GM20000 (cell line): ENCODE results near the gene GDI2.

Source experiments
- DNase-seq: peaks from one replicate; pipeline ENCODE4 v3.0.0; 2012; ENCODE audit warnings: low spot score
- TF ChIP-seq, protein P1 (sequence below): IDR thresholded peaks from 2 replicates; pipeline ENCODE4 v1.5.1; 2012; ENCODE audit warnings: mild to moderate bottlenecking, control low read depth; ENCODE audit errors: extremely low read depth, missing control alignments

The GDI2 gene

DNA sequence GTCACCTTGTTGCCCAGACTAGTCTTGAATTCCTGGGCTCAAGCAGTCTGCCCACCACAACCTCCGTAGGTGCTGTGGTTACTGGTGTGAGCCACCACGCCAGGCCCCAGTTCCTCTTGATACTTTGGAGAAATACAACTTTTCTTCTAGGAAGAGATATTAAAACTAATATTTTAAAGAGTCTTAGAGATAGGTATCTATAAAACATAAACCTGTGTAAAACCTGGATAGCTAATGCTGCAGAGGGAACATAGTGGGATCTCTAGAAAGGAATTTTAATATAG is 4.8 kb upstream of the GDI2 start:
- DNase-seq = no peak
- TF ChIP-seq, protein P1, sequence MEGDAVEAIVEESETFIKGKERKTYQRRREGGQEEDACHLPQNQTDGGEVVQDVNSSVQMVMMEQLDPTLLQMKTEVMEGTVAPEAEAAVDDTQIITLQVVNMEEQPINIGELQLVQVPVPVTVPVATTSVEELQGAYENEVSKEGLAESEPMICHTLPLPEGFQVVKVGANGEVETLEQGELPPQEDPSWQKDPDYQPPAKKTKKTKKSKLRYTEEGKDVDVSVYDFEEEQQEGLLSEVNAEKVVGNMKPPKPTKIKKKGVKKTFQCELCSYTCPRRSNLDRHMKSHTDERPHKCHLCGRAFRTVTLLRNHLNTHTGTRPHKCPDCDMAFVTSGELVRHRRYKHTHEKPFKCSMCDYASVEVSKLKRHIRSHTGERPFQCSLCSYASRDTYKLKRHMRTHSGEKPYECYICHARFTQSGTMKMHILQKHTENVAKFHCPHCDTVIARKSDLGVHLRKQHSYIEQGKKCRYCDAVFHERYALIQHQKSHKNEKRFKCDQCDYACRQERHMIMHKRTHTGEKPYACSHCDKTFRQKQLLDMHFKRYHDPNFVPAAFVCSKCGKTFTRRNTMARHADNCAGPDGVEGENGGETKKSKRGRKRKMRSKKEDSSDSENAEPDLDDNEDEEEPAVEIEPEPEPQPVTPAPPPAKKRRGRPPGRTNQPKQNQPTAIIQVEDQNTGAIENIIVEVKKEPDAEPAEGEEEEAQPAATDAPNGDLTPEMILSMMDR = no peak

DNA sequence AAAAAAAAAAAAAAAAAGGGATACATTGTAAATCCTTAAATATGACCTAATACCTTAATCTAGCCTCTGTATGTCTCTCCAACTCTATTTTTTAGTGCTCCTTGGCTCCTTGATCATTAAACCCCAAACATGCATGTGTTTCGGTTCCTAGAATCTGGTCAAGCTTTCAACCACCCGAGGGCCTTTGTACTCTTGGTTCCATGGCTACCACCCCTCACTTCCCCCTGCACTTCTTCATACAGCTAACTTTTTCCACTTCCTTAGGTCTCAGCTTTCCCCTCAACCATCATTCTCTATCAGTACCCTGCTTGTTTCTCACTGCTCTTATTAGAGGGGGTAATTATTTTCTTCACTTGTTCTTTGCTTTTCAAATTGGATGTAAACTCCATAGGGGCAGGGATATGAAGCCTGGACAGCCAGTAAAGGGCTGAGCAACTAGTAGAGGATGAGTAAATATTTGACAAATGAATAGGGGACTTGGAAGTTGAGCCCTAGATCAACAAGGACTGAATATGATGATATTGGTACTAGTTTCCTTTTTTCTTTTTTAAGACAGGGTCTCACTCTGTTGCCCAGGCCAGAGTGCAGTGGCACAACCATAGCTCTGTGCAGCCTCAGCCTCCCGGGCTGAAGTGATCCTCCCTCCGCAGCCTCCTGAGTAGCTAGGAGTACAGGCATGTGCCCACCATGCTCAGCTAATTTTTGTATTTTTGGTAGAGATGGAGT is 4.3 kb upstream of the GDI2 start:
- DNase-seq = peak; percentile 53
- TF ChIP-seq, protein P1 = no peak

DNA sequence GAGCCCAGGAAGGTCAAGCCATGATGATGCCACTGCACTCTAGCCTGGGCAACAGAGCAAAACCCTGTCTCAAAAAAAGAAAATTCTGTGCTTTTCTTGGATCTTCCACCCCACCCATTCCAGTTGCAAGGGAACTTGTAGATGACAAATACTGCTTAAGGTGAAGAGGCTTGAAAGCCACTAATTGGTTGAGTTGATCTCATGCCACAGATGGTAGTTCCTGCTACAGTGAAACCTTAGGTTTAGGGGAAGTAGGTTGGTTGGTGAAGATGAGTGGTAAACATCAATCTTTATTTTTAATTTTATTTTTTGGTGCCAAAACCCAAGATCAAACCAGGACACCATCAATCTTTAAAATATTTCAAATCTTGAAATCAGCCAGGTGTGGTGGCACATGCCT is 2.9 kb upstream of the GDI2 start:
- DNase-seq = peak; percentile 36
- TF ChIP-seq, protein P1 = no peak

DNA sequence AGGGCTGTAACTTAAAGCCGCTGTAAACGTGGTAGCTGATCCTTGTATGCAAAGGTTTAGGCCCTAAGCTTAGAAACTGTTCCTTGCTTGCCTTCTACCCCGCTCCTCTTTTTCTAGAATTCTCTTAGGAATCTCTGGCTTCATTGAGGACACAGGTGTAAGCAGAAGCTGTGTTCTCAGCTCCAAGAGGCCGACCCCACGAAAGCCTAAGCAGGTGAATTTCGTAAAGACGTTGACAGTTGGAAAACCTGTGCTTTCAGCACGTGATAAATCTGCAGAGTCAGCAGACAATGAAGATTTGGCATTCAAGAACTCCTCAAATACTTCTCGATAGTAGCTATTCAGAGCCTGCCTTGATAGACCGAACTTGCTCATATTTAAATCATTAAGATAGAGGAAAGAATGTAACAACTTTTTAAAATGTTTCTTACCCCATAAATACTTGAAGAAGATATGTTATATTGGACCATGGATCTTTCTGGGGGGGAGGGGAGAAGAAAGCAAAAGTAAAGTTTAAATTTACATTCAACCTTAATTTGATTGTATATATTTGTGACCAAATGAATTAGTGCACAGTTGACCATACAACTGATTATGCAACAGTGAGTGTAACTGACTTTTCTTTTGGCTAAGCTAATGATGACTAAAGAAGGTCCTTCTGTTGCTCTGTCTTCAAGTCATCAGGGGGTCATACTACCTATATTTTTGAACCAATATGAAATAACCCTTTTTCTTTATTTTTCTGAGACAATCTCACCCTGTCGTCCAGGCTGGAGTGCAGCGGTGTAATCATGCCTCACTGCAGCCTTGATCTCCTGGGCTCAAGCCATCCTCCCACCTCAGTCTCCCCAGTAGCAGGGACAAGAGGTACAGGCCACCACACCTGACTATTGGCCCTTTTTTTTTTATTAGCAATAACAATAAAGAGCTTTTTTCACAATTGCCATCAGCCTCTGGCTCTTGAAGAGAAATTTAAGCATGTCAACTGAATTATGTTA is 1.2 kb upstream of the GDI2 start:
- TF ChIP-seq, protein P1 = no peak
- no peak for DNase-seq

DNA sequence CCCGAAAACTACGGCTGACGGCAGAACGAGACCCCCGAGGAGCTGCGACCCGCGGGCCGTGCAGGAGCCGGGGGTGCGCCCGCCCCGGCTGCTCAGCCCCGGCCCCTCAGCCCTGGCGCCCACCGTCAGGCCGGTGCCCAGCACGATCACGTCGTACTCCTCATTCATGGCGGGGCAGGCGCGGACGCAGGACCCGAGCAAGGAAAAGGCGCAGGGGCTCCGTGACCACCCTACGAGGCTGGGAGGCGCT is 218 bp downstream of the GDI2 start:
- DNase-seq = no peak
- TF ChIP-seq, protein P1 = no peak

DNA sequence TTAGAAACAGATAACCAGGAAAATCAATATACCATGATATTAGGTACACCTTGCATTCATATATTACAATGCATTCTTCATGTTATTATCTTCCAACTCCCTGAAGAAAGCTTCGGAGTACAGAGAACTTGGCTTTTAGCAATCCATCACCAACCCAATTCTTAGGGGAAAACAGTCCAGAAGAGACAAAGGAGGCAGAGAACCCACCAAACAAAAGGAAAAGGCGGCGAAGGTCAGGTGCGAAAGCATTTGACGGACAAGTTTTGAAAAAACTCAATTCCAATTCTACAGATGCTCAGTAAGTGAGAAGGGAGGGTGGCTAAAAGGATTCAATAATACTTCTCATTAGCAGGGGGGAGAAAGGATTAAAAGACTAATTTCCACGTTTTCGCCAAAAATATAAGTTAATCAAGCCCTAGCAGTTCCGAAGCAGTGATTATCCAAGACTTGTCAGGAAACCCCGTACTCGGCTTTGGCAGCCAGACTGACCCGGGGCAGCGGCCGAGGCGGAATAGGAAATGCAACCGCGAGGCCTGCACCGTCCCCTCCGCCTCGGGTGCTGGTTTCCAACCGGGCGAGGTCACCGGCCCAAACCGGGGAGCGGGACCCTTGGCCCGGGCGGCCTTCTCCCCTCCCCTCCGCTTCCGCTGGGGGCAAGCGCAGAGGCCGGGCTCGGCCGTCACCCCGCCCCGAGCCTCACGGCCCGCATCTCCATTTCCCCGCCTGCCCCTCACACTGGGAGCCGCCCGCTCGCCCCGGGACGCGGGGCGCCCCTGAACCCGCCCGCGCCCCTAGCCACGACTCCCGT is 747 bp downstream of the GDI2 start:
- TF ChIP-seq, protein P1 = no peak
- no peak for DNase-seq

DNA sequence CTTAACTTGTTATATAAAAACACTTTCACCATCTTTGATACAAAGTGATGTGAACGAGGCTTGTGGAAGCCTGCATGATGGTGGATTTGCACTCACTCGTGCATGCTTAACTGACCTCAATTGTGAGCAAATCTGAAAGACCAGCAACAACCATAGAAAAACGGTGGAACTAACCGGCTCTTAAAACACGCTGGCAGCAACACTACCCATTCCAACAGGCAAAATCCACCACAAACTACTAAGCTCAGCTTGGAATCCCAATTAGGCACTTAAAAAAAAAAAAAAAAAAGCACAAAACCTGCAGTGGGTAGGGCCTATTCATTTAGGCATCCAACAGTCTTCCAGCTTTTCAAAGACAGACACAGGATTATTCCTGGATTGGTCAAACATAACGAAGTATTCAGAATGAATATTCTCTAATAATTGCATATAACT is 1.8 kb downstream of the GDI2 start:
- TF ChIP-seq, protein P1 = no peak
- no peak for DNase-seq
